Chondrocyte (in vitro differentiated cells): ENCODE data around the gene STIM1. TPM values are rescaled to one million over a fixed set of nuclear protein-coding genes. Genes with fewer than 3 reads are reported as not detected.

Experiments used
- DNase-seq: peaks from one replicate; pipeline ENCODE4 v3.0.0; 2021; ENCODE audit warnings: mixed read lengths, low spot score
- H3K27ac Mint-ChIP-seq: one replicate; pipeline ENCODE4 v1.8.0; 2021; ENCODE audit warnings: mild to moderate bottlenecking, moderate library complexity, mixed read lengths; ENCODE audit not compliant: unreplicated experiment
- H3K27me3 Mint-ChIP-seq: 2 replicates; pipeline ENCODE4 v1.8.0; 2021; ENCODE audit warnings: low read depth, mixed read lengths
- H3K36me3 Mint-ChIP-seq: 2 replicates; pipeline ENCODE4 v1.8.0; 2021; ENCODE audit warnings: low read depth, mixed read lengths
- H3K4me1 Mint-ChIP-seq: 2 replicates; pipeline ENCODE4 v1.8.0; 2021; ENCODE audit warnings: low read depth, mild to moderate bottlenecking, mixed read lengths
- H3K4me3 Mint-ChIP-seq: one replicate; pipeline ENCODE4 v1.8.0; 2021; ENCODE audit warnings: mild to moderate bottlenecking, moderate library complexity, mixed read lengths; ENCODE audit not compliant: unreplicated experiment
- H3K9me3 Mint-ChIP-seq: 2 replicates; pipeline ENCODE4 v1.8.0; 2021; ENCODE audit warnings: low read depth, mixed read lengths
- CTCF ChIP-seq: fragments of 200-600 bp; sonication (generic); IDR thresholded peaks from 2 replicates; pipeline ENCODE4 v1.5.0; 2021; ENCODE audit warnings: antibody characterized with exemption, mild to moderate bottlenecking, moderate library complexity
- total RNA-seq: library from RNA; stranded (reverse); gene quantifications from 3 replicates; pipeline ENCODE4 v1.2.1, GENCODE V29; 2021

Gene STIM1
- total RNA-seq, 1 donor from 2014 or later = 50.7 TPM

- no peak for TF ChIP-seq CTCF
- Mint-ChIP-seq H3K27ac (no peak overlapping the region), H3K36me3 (peaks cover 6% of the 10 kb centered on the region), H3K9me3 (no peaks in the 10 kb centered on the region), H3K4me1 (peaks cover 10% of the 10 kb centered on the region), H3K4me3 (no peak overlapping the region), H3K27me3 (no peaks in the 10 kb centered on the region)
- no peak for DNase-seq
These were observed 114.1 kb downstream of the STIM1 start for GRCh38 chr11:3969613-3970012.

- Mint-ChIP-seq H3K4me1 (peaks cover 10% of the 10 kb centered on the region), H3K4me3 (no peak overlapping the region), H3K36me3 (peaks cover 6% of the 10 kb centered on the region), H3K27ac (no peak overlapping the region), H3K9me3 (no peaks in the 10 kb centered on the region), H3K27me3 (no peaks in the 10 kb centered on the region)
- TF ChIP-seq CTCF = no peak
- DNase-seq = no peak
These were observed 114.6 kb downstream of the STIM1 start for GRCh38 chr11:3970108-3970507.

- peaks cover 6% of the 10 kb centered on the region for H3K36me3 Mint-ChIP-seq
- no peak for DNase-seq
- H3K27me3 Mint-ChIP-seq = no peaks in the 10 kb centered on the region
- no peaks in the 10 kb centered on the region for H3K9me3 Mint-ChIP-seq
- TF ChIP-seq CTCF = peak; percentile 23
- H3K27ac Mint-ChIP-seq = no peak overlapping the region
- no peak overlapping the region for H3K4me3 Mint-ChIP-seq
- peaks cover 10% of the 10 kb centered on the region for H3K4me1 Mint-ChIP-seq
These were observed 116.4 kb downstream of the STIM1 start for GRCh38 chr11:3971756-3972404.

GRCh38 chr11:3972431-3972830 is 117.0 kb downstream of the STIM1 start:
- H3K4me1 Mint-ChIP-seq = peaks cover 10% of the 10 kb centered on the region
- H3K36me3 Mint-ChIP-seq = peaks cover 6% of the 10 kb centered on the region
- H3K27ac Mint-ChIP-seq = no peak overlapping the region
- no peak for TF ChIP-seq CTCF
- no peak for DNase-seq
- H3K4me3 Mint-ChIP-seq = no peak overlapping the region
- H3K27me3 Mint-ChIP-seq = no peaks in the 10 kb centered on the region
- no peaks in the 10 kb centered on the region for H3K9me3 Mint-ChIP-seq

GRCh38 chr11:3977078-3977477 is 121.6 kb downstream of the STIM1 start:
- no peak for TF ChIP-seq CTCF
- Mint-ChIP-seq H3K36me3 (peaks cover 3% of the 10 kb centered on the region), H3K4me3 (no peak overlapping the region), H3K9me3 (no peaks in the 10 kb centered on the region), H3K27me3 (no peaks in the 10 kb centered on the region), H3K27ac (no peak overlapping the region), H3K4me1 (peaks cover 11% of the 10 kb centered on the region)
- no peak for DNase-seq
